Neural progenitor cell (in vitro differentiated cells): ENCODE measurements around the gene CDH12. TPM values are rescaled to one million over a fixed set of nuclear protein-coding genes. Genes with fewer than 3 reads are reported as not detected.

Source experiments
- DNase-seq: peaks from one replicate; pipeline ENCODE4 v3.0.0-alpha.2; 2016; ENCODE audit warnings: low spot score
- H2AFZ ChIP-seq: fragments of 200-600 bp; sonication (generic); replicated peaks from 2 replicates; pipeline ENCODE4 v1.6.1; 2016; ENCODE audit warnings: antibody characterized with exemption
- H3F3A ChIP-seq: fragments of 200-600 bp; sonication (generic); 2 replicates; pipeline ENCODE4 v1.6.1; 2016; ENCODE audit warnings: antibody characterized with exemption, low read depth
- H3K27ac ChIP-seq: fragments of 200-600 bp; sonication (generic); 2 replicates; pipeline ENCODE4 v1.5.1; 2016; ENCODE audit warnings: mild to moderate bottlenecking
- H3K27me3 ChIP-seq: fragments of 200-600 bp; sonication (generic); 2 replicates; pipeline ENCODE4 v1.6.1; 2016; ENCODE audit warnings: mild to moderate bottlenecking, moderate library complexity
- H3K36me3 ChIP-seq: fragments of 200-600 bp; sonication (generic); 2 replicates; pipeline ENCODE4 v1.5.1; 2016
- H3K4me1 ChIP-seq: fragments of 200-600 bp; sonication (generic); 2 replicates; pipeline ENCODE4 v1.6.1; 2016; ENCODE audit warnings: mixed run types
- H3K4me2 ChIP-seq: fragments of 200-600 bp; sonication (generic); 2 replicates; pipeline ENCODE4 v1.6.1; 2016
- H3K4me3 ChIP-seq: fragments of 200-600 bp; sonication (generic); 2 replicates; pipeline ENCODE4 v1.5.1; 2016
- H3K79me2 ChIP-seq: fragments of 200-600 bp; sonication (generic); 2 replicates; pipeline ENCODE4 v1.6.1; 2016; ENCODE audit warnings: low read depth
- H3K9ac ChIP-seq: fragments of 200-600 bp; sonication (generic); 2 replicates; pipeline ENCODE4 v1.6.1; 2016
- H3K9me3 ChIP-seq: fragments of 200-600 bp; sonication (generic); 2 replicates; pipeline ENCODE4 v1.5.1; 2016; ENCODE audit warnings: low read depth
- H4K20me1 ChIP-seq: fragments of 200-600 bp; sonication (generic); 2 replicates; pipeline ENCODE4 v1.6.1; 2016; ENCODE audit warnings: low read depth
- H3K27ac Mint-ChIP-seq: 3 replicates; pipeline ENCODE4 v1.8.0; 2021; ENCODE audit warnings: mixed read lengths
- H3K27me3 Mint-ChIP-seq: 2 replicates; pipeline ENCODE4 v1.8.0; 2022; ENCODE audit warnings: low read depth, mild to moderate bottlenecking, inconsistent platforms, moderate library complexity, mixed read lengths; ENCODE audit not compliant: insufficient read depth
- H3K36me3 Mint-ChIP-seq: 3 replicates; pipeline ENCODE4 v1.8.0; 2021; ENCODE audit warnings: mixed read lengths
- H3K4me1 Mint-ChIP-seq: 3 replicates; pipeline ENCODE4 v1.8.0; 2021; ENCODE audit warnings: mixed read lengths
- H3K4me3 Mint-ChIP-seq: 3 replicates; pipeline ENCODE4 v1.8.0; 2021; ENCODE audit warnings: mild to moderate bottlenecking, moderate library complexity, mixed read lengths
- H3K9me3 Mint-ChIP-seq: 3 replicates; pipeline ENCODE4 v1.8.0; 2020; ENCODE audit warnings: mixed read lengths
- EZH2 ChIP-seq: fragments of 200-600 bp; sonication (generic); IDR thresholded peaks from 2 replicates; pipeline ENCODE4 v1.6.1; 2017; ENCODE audit warnings: antibody characterized with exemption, mild to moderate bottlenecking, moderate library complexity
- EZH2phosphoT487 ChIP-seq: fragments of 200-600 bp; sonication (generic); IDR thresholded peaks from 2 replicates; pipeline ENCODE4 v1.6.1; 2017; ENCODE audit warnings: antibody characterized with exemption
- total RNA-seq: library from RNA; depleted of rRNA; stranded (reverse); fragments of >200 nt; gene quantifications from 2 replicates; pipeline ENCODE4 v1.2.3, GENCODE V29; 2015; ENCODE audit warnings: low replicate concordance
- TF ChIP-seq, protein P1 (sequence below): fragments of 200-600 bp; sonication (generic); IDR thresholded peaks from 2 replicates; pipeline ENCODE4 v1.5.1; 2017; ENCODE audit warnings: antibody characterized with exemption, mild to moderate bottlenecking

The CDH12 gene
- total RNA-seq, 1 donor from 2014 or later, result not detected

DNA sequence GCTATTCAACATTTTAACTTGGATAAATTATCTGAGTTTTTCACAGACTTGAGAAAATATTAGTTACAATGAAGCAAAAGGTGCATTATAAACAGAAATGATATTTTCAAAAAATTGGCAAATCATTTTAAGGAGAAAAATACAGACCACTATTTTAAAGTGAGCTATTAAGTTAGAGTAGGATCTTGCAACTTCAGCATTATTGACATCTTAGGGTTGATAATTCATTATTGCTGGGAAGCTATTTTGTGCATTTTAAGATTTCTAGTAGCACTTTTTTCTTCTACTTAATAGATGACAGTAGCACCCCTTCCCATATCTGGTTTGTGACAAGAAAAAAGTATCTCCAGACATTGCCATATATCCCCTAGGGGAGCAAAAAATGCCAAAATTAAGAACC lies 774.1 kb downstream of the CDH12 start:
- DNase-seq, result no peak
- no peaks in the 10 kb centered on the region for H4K20me1 ChIP-seq
- no peaks in the 10 kb centered on the region for H3K9me3 ChIP-seq
- no peaks in the 10 kb centered on the region for H3K27me3 ChIP-seq
- H2AFZ ChIP-seq, result no peak overlapping the region
- Mint-ChIP-seq H3K4me3 (no peak overlapping the region), H3K27me3 (no peaks in the 10 kb centered on the region), H3K4me1 (no peaks in the 10 kb centered on the region), H3K27ac (no peak overlapping the region), H3K9me3 (no peaks in the 10 kb centered on the region), H3K36me3 (no peaks in the 10 kb centered on the region)
- no peak overlapping the region for H3K4me2 ChIP-seq
- TF ChIP-seq EZH2phosphoT487 (no peak), EZH2 (no peak)
- TF ChIP-seq, protein P1, sequence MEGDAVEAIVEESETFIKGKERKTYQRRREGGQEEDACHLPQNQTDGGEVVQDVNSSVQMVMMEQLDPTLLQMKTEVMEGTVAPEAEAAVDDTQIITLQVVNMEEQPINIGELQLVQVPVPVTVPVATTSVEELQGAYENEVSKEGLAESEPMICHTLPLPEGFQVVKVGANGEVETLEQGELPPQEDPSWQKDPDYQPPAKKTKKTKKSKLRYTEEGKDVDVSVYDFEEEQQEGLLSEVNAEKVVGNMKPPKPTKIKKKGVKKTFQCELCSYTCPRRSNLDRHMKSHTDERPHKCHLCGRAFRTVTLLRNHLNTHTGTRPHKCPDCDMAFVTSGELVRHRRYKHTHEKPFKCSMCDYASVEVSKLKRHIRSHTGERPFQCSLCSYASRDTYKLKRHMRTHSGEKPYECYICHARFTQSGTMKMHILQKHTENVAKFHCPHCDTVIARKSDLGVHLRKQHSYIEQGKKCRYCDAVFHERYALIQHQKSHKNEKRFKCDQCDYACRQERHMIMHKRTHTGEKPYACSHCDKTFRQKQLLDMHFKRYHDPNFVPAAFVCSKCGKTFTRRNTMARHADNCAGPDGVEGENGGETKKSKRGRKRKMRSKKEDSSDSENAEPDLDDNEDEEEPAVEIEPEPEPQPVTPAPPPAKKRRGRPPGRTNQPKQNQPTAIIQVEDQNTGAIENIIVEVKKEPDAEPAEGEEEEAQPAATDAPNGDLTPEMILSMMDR, result no peak
- H3K27ac ChIP-seq, result no peak overlapping the region
- H3K79me2 ChIP-seq, result no peaks in the 10 kb centered on the region
- no peak overlapping the region for H3K9ac ChIP-seq
- no peaks in the 10 kb centered on the region for H3K4me1 ChIP-seq
- no peak overlapping the region for H3K4me3 ChIP-seq
- H3F3A ChIP-seq, result no peaks in the 10 kb centered on the region
- H3K36me3 ChIP-seq, result no peaks in the 10 kb centered on the region

DNA sequence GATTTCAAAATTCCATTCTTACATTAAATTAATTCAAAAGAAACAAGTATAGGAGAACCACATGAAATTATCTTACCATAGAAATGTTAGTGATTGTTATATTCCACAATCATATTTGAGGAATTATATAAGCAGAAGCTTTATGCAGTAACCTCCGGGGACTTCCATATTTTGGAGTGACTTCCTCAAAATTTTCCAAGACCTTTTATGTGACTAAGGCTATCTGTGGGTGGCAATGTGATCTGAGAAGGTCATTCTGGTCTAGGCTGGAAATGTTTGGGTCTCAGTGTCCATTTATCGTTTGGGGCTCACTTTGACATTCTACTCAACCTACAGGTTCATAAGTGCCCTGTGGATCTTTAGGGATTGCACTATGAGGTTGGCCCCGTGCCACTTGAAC lies 776.6 kb downstream of the CDH12 start:
- no peaks in the 10 kb centered on the region for H3K36me3 Mint-ChIP-seq
- no peaks in the 10 kb centered on the region for H3K9me3 Mint-ChIP-seq

DNA sequence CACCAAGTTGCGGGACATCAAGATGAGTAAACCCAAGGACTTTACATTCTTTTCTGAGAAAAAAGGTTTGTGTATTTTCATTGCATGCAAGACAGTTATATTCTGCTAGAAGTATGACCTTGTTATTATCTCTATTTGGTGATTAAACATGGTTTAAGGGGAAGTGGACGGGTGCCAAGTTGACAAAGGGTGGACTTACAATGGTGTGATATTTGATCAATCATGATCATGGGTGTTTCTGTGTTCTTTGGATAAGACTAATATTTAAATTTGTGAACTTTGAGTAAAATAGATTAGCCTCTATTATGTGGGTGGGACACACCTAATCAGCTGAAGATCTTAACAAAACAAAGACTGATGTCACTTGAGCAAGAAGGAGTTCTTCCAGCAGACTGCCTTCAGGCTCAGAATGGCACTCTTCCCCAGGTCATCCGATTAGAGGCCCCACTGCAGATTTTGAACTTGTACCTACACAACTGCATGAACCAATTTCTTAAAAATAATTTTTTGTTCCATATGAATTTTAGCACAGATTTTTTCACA lies 782.9 kb downstream of the CDH12 start:
- no peaks in the 10 kb centered on the region for H3F3A ChIP-seq
- no peaks in the 10 kb centered on the region for H3K4me1 ChIP-seq
- no peak overlapping the region for H3K4me3 ChIP-seq
- H3K36me3 ChIP-seq, result no peaks in the 10 kb centered on the region
- no peak overlapping the region for H3K4me3 Mint-ChIP-seq
- H3K9ac ChIP-seq, result no peak overlapping the region
- H3K9me3 ChIP-seq, result no peaks in the 10 kb centered on the region
- H3K4me2 ChIP-seq, result no peak overlapping the region
- no peaks in the 10 kb centered on the region for H3K79me2 ChIP-seq
- no peak overlapping the region for H3K27ac ChIP-seq
- H2AFZ ChIP-seq, result no peak overlapping the region
- H4K20me1 ChIP-seq, result no peaks in the 10 kb centered on the region
- H3K9me3 Mint-ChIP-seq, result no peaks in the 10 kb centered on the region
- no peaks in the 10 kb centered on the region for H3K4me1 Mint-ChIP-seq
- H3K27me3 ChIP-seq, result no peaks in the 10 kb centered on the region
- no peaks in the 10 kb centered on the region for H3K27me3 Mint-ChIP-seq
- no peaks in the 10 kb centered on the region for H3K36me3 Mint-ChIP-seq
- no peak overlapping the region for H3K27ac Mint-ChIP-seq
- TF ChIP-seq EZH2phosphoT487 (no peak), EZH2 (no peak)
- TF ChIP-seq, protein P1, result no peak
- no peak for DNase-seq

More for the DNA sequence above, 776.6 kb downstream of the CDH12 start:
- Mint-ChIP-seq H3K27me3 (no peaks in the 10 kb centered on the region), H3K4me1 (no peaks in the 10 kb centered on the region), H3K4me3 (no peak overlapping the region), H3K27ac (no peak overlapping the region)
- DNase-seq, result no peak
- H3K9ac ChIP-seq, result no peak overlapping the region
- no peak overlapping the region for H3K4me2 ChIP-seq
- no peaks in the 10 kb centered on the region for H4K20me1 ChIP-seq
- no peaks in the 10 kb centered on the region for H3K79me2 ChIP-seq
- no peaks in the 10 kb centered on the region for H3K9me3 ChIP-seq
- no peaks in the 10 kb centered on the region for H3F3A ChIP-seq
- no peak overlapping the region for H3K4me3 ChIP-seq
- TF ChIP-seq EZH2 (no peak), EZH2phosphoT487 (no peak)
- TF ChIP-seq, protein P1, result no peak
- no peak overlapping the region for H3K27ac ChIP-seq
- H3K36me3 ChIP-seq, result no peaks in the 10 kb centered on the region
- no peaks in the 10 kb centered on the region for H3K4me1 ChIP-seq
- no peak overlapping the region for H2AFZ ChIP-seq
- no peaks in the 10 kb centered on the region for H3K27me3 ChIP-seq
